Transverse colon (tissue), 4 donors: ENCODE measurements around the gene SPATA13. TPM values are rescaled to one million over a fixed set of nuclear protein-coding genes. Genes with fewer than 3 reads are reported as not detected.
A peak's percentile ranks its signal among the peaks of the same experiment; 100 is the strongest.

Experiments
- DNase-seq: peaks from one replicate; pipeline ENCODE4 v3.0.0-alpha.2; 2019
- H3K27ac ChIP-seq, 4 donors: fragments of 200-600 bp; sonication (generic); 2 replicates each; pipeline ENCODE4 v1.5.1; 2016 to 2018; ENCODE audit warnings: inconsistent platforms in 4 of 4
- H3K27me3 ChIP-seq: fragments of 200-600 bp; sonication (generic); 2 replicates; pipeline ENCODE4 v1.5.1; 2017; ENCODE audit warnings: inconsistent platforms
- H3K36me3 ChIP-seq, 4 donors: fragments of 200-600 bp; sonication (generic); 2 replicates each; pipeline ENCODE4 v1.5.1; 2017 to 2019; ENCODE audit warnings: inconsistent platforms in 4 of 4
- H3K4me1 ChIP-seq, 4 donors: fragments of 200-600 bp; sonication (generic); 2 replicates each; pipeline ENCODE4 v1.5.1; 2017 to 2020; ENCODE audit warnings: inconsistent platforms in 4 of 4
- H3K4me3 ChIP-seq, 4 donors: fragments of 200-600 bp; sonication (generic); 1 replicate in 1 of 4; 2 replicates in 3 of 4; pipeline versions ENCODE4 v1.5.1 to v1.6.1; 2017 to 2019; ENCODE audit warnings: inconsistent platforms in 4 of 4
- H3K9me3 ChIP-seq, 2 donors: fragments of 200-600 bp; sonication (generic); 2 replicates each; pipeline ENCODE4 v1.5.1; 2017 to 2019; ENCODE audit warnings: inconsistent platforms in 2 of 2
- EP300 ChIP-seq: sonication (generic); formaldehyde crosslinking; IDR thresholded peaks from one replicate; pipeline ENCODE4 v1.6.1; 2017; ENCODE audit warnings: antibody characterized with exemption, low read depth
- POLR2A ChIP-seq: fragments of 450-650 bp; IDR thresholded peaks from one replicate; pipeline ENCODE4 v1.6.1; 2016; ENCODE audit warnings: antibody characterized with exemption, mild to moderate bottlenecking, moderate library complexity
- POLR2AphosphoS5 ChIP-seq, 3 donors: sonication (generic); formaldehyde crosslinking; IDR thresholded peaks; one replicate each; pipeline ENCODE4 v1.6.1; 2016; ENCODE audit warnings: antibody characterized with exemption in 3 of 3
- WGBS, 2 donors: methylation state at CpG; one replicate each; pipeline ENCODE4 v1.1.5; 2018; ENCODE audit warnings: low coverage in 1 of 2; 5-methylcytosine and 5-hydroxymethylcytosine counted together
- in situ Hi-C, 4 donors: fragments of 200-750 bp; cut with MboI; loops; one replicate each; pipeline versions ENCODE4 v1.15.0 to v1.15.1; 2017; ENCODE audit warnings: low sequenced_read_pairs in 3 of 4, low pct_ligation_motif_present in 1 of 4, low pct_unique_long_range_greater_than_20kb in 1 of 4
- intact Hi-C: fragments of 100-400 bp; cut with DNase I; formaldehyde crosslinking; loops from one replicate; pipeline ENCODE4 v1.15.1; 2023; ENCODE audit warnings: low total_unique reads
- total RNA-seq, 4 donors: library from RNA; depleted of rRNA; stranded (reverse); fragments of >200 nt; gene quantifications; one replicate each; pipeline ENCODE4 v1.1.0, GENCODE V29; 2016
- TF ChIP-seq, protein P1 (sequence below), 5 experiments: fragments of 200-600 bp in 3 of 5; fragments of 450-650 bp in 2 of 5; sonication (generic) in 3 of 5; IDR thresholded peaks; 1 replicate in 2 of 5; 2 replicates in 3 of 5; pipeline ENCODE4 v1.5.1; 2016 to 2017; ENCODE audit warnings: antibody characterized with exemption in 5 of 5, inconsistent platforms in 3 of 5, mild to moderate bottlenecking in 2 of 5, moderate library complexity in 1 of 5

SPATA13 gene
- total RNA-seq, 4 donors from 2014 or later: 85.1 to 612 (median 228) TPM

DNA sequence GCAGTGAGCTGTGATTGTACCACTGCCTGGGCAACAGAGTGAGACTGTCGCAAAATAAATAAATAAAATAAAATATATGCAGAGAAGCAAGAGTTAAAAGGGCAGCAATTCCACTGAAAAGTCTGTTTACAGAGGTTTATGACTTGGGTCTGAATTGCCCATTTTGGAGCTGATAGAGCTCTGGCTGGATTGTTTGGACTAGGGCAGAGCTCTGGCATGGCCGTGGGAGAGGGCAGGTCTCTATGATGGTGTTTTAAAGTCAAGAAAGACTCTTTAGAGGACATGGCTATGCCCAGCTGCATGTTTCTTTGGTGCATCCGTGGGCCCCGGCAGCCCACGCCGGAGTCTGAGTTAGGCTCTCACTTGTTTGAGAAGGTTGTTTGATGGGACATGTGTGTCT is 84.3 kb downstream of the SPATA13 start:
- Histone ChIP-seq H3K27me3 (no peaks in the 10 kb centered on the region), H3K27ac (peak overlapping the region; percentile 53 to 77 (median 64)), H3K4me1 (peaks cover 0 to 66% (median 32%) of the 10 kb centered on the region in 4 donors), H3K36me3 (no peaks in the 10 kb centered on the region), H3K4me3 (no peak overlapping the region), H3K9me3 (no peaks in the 10 kb centered on the region)
- intact Hi-C loops: no loop called here
- in situ Hi-C loops: loop anchor here in 1 of 4 donors (25.0 kb wide), 1 partner anchor 233 kb away; no protein-coding TSS in a partner anchor
- DNase-seq: peak; percentile 38
- TF ChIP-seq EP300 (no peak), POLR2AphosphoS5 (IDR thresholded peaks at IDR 0.05) (no peak), POLR2A (no peak)
- TF ChIP-seq, protein P1, sequence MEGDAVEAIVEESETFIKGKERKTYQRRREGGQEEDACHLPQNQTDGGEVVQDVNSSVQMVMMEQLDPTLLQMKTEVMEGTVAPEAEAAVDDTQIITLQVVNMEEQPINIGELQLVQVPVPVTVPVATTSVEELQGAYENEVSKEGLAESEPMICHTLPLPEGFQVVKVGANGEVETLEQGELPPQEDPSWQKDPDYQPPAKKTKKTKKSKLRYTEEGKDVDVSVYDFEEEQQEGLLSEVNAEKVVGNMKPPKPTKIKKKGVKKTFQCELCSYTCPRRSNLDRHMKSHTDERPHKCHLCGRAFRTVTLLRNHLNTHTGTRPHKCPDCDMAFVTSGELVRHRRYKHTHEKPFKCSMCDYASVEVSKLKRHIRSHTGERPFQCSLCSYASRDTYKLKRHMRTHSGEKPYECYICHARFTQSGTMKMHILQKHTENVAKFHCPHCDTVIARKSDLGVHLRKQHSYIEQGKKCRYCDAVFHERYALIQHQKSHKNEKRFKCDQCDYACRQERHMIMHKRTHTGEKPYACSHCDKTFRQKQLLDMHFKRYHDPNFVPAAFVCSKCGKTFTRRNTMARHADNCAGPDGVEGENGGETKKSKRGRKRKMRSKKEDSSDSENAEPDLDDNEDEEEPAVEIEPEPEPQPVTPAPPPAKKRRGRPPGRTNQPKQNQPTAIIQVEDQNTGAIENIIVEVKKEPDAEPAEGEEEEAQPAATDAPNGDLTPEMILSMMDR (IDR thresholded peaks at IDR 0.05): no peak
- 56 to 60% methylated on average over 1 to 6 of the region's 6 CpGs for WGBS, 2 donors

DNA sequence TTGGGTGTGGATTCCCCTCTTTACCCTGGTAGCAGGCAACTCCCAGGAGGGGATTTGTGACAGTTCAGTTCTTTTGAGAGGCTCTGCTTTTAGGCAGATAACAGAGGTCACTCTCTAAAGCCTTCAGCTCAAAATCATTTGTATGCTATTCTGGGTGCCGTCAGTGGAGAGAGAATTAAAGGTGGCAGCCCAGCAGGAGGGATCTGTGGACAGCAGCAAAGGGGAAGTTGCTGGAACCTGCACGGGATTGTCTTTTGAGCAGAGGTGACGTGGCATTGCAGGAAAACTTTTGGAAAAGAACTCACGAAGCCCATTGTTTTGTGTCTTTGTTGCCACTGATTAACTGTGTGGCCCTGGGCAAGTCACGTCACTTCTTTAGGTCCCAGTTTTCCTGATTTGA is 86.5 kb downstream of the SPATA13 start:
- Histone ChIP-seq H3K27me3 (no peaks in the 10 kb centered on the region), H3K36me3 (peaks cover 0 to 6% (median 2%) of the 10 kb centered on the region in 4 donors), H3K4me3 (no peak overlapping the region), H3K4me1 (peaks cover 0 to 53% (median 30%) of the 10 kb centered on the region in 4 donors), H3K9me3 (no peaks in the 10 kb centered on the region), H3K27ac (peak overlapping the region; percentile 54 to 77 (median 64))
- intact Hi-C loops: no loop called here
- no peak for DNase-seq
- 26 to 79% methylated on average over 2 to 5 of the region's 5 CpGs for WGBS, 2 donors
- in situ Hi-C loops: loop anchor here in 1 of 4 donors (25.0 kb wide), 1 partner anchor 235 kb away; no protein-coding TSS in a partner anchor
- TF ChIP-seq, protein P1 (IDR thresholded peaks at IDR 0.05): no peak

DNA sequence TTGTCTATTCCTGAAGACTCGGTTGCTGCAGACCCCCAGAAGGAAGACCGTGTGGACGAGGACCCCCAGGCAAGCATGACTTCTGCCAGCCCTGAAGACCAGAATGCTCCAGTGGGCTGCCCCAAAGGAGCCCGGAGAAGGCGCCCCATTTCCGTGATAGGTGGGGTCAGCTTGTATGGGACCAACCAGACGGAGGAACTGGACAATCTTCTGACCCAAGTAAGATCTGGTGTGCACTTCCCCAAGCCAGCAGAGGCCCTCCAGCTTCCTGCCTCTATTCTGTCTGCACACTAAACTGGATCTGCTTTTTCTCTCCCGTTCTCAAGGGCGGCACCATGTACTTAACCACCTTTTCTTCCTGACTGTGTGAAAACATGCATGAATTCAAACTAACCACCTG is 89.1 kb downstream of the SPATA13 start:
- H3K27ac ChIP-seq: no peak overlapping the region
- peaks cover 0 to 6% (median 2%) of the 10 kb centered on the region in 4 donors for H3K36me3 ChIP-seq
- in situ Hi-C loops (loop anchor here in 1 of 4 donors (25.0 kb wide), 1 partner anchor 237 kb away; no protein-coding TSS in a partner anchor), intact Hi-C loops (no loop called here)
- H3K9me3 ChIP-seq: no peaks in the 10 kb centered on the region
- peaks cover 0 to 28% (median 19%) of the 10 kb centered on the region in 4 donors for H3K4me1 ChIP-seq
- no peak for DNase-seq
- no peak for TF ChIP-seq POLR2AphosphoS5 (IDR thresholded peaks at IDR 0.05)
- TF ChIP-seq POLR2A: no peak
- TF ChIP-seq, protein P1 (IDR thresholded peaks at IDR 0.05): no peak
- TF ChIP-seq EP300: no peak
- WGBS, 2 donors: 91 to 94% methylated on average over 2 to 9 of the region's 9 CpGs
- no peaks in the 10 kb centered on the region for H3K27me3 ChIP-seq
- H3K4me3 ChIP-seq: no peak overlapping the region

DNA sequence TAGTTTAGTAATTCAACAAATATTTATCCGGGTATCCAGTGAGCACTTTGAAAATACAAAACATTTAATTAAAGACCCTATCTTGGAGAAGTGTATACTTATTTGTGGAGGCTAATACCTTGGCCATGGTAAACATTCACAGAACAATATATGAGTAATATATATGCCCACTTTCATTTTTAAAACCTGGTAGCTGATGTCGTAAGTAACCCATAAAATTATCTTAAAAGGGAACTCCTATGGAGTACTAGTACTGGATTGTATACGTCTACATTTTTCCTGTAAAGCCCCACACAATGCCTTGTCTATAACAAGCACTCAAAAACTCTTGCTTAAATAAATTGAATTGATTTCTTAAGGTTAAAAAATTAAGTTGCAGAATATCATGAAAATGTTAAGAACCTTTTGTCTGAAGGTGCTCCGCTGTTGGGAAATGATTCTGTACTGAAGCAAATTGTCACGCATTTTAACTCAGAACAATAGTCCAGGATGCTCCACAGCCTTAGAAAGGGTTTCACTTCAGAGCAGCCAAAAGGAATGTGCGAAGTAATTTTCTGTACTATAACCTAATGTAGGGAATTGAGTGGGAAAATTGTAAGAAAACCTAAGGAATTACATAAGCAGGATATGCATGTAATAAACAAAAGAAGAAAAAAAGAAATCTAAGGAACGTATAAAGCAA is 90.0 kb downstream of the SPATA13 start:
- 61 to 73% methylated on average over 7 of the region's 7 CpGs for WGBS, 2 donors
- DNase-seq: no peak

More for the DNA sequence above, 90.0 kb downstream of the SPATA13 start:
- no peak for TF ChIP-seq POLR2AphosphoS5 (IDR thresholded peaks at IDR 0.05)
- TF ChIP-seq EP300: no peak
- TF ChIP-seq, protein P1 (IDR thresholded peaks at IDR 0.05): no peak
- no peak for TF ChIP-seq POLR2A
- peak overlapping the region in 1 of 4 donors; percentile 50 for H3K27ac ChIP-seq
- peaks cover 0 to 6% (median 2%) of the 10 kb centered on the region in 4 donors for H3K36me3 ChIP-seq
- H3K27me3 ChIP-seq: no peaks in the 10 kb centered on the region
- peaks cover 0 to 24% (median 15%) of the 10 kb centered on the region in 4 donors for H3K4me1 ChIP-seq
- H3K4me3 ChIP-seq: no peak overlapping the region
- intact Hi-C loops: no loop called here
- no peaks in the 10 kb centered on the region for H3K9me3 ChIP-seq
- in situ Hi-C loops: no loop called here
